ENCODE results near the gene OR51E1. TPM values are rescaled to one million over a fixed set of nuclear protein-coding genes. Genes with fewer than 3 reads are reported as not detected.
A peak's percentile ranks its signal among the peaks of the same experiment; 100 is the strongest.

Gene OR51E1
- total and polyA plus RNA-seq, 9 of the 15 experiments (the other 6 are each of a cell fraction or from before 2014, with no cell fraction given), result 0.03 to 0.04 TPM; not detected in 7

- POLR2A ChIA-PET, result interaction anchor here (0.9 to 1.8 kb wide), 3 partner anchors 10 to 391 kb away, joined by 3 to 8 read pairs (median 3); no protein-coding TSS in a partner anchor
- DNase-seq (ENCODE audit: extremely low read depth in 1 of 4, low spot score in 3 of 4), result no peak
- TF ChIP-seq HSF4 (CRISPR knock-in tag; IDR thresholded peaks at IDR 0.05; ENCODE audit: borderline replicate concordance) (no peak), HDAC2 (IDR thresholded peaks at IDR 0.05) (no peak), ZNF79 (CRISPR knock-in tag; IDR thresholded peaks at IDR 0.05; ENCODE audit: low read depth) (no peak), NFXL1 (CRISPR knock-in tag; IDR thresholded peaks at IDR 0.05) (no peak), SMARCC2 (IDR thresholded peaks at IDR 0.05; ENCODE audit: low read depth) (no peak), ZNF3 (CRISPR knock-in tag; IDR thresholded peaks at IDR 0.05) (no peak), SP1 (CRISPR knock-in tag; IDR thresholded peaks at IDR 0.05) (no peak), ZNF124 (CRISPR knock-in tag; IDR thresholded peaks at IDR 0.05) (no peak), ZNF212 (CRISPR knock-in tag; IDR thresholded peaks at IDR 0.05) (no peak), RBM17 (IDR thresholded peaks at IDR 0.05; ENCODE audit: borderline replicate concordance, low read depth, low read length) (no peak), NCOA6 (IDR thresholded peaks at IDR 0.05) (no peak), CHAMP1 (IDR thresholded peaks at IDR 0.05) (no peak)
- Histone ChIP-seq H3K9me1 (ENCODE audit: control insufficient read depth, insufficient read depth, low read length) (no peaks in the 10 kb centered on the region), H3K27me3 (ENCODE audit: control insufficient read depth in 2 of 2, insufficient read depth in 2 of 2, low read length in 2 of 2) (peaks cover 0 to 29% of the 10 kb centered on the region in 2 experiments; a peak in 3 of 5 replicates), H3K9me3 (replicated peaks; ENCODE audit: control insufficient read depth, insufficient read depth, low read depth, low read length) (no peaks in the 10 kb centered on the region), H2AFZ (ENCODE audit: low read depth, low read length) (peak overlapping the region; percentile 83), H3K79me2 (ENCODE audit: control insufficient read depth, insufficient read depth, low read length) (no peaks in the 10 kb centered on the region), H3K36me3 (ENCODE audit: control insufficient read depth, insufficient read depth, low read length) (no peaks in the 10 kb centered on the region), H3K4me2 (ENCODE audit: insufficient read depth, low read length) (no peak overlapping the region), H3K9ac (ENCODE audit: insufficient read depth in 1 of 2, low read depth in 2 of 2, low read length in 2 of 2) (no peak overlapping the region), H4K20me1 (replicated peaks; ENCODE audit: control insufficient read depth, insufficient read depth, low read length) (no peaks in the 10 kb centered on the region), H3K27ac (ENCODE audit: extremely low read depth, low read depth, low read length) (no peak overlapping the region), H3K4me3 (no peak overlapping the region), H3K4me1 (replicated peaks in 1 of 2; ENCODE audit: control insufficient read depth in 2 of 2, insufficient read depth in 2 of 2, low read length in 2 of 2) (no peaks in the 10 kb centered on the region; a peak in 1 of 5 replicates)
- in situ Hi-C loops (cut with MboI) (loop anchor here (5.0 to 25.0 kb wide), 2 partner anchors 370 to 1700 kb away; no protein-coding TSS in a partner anchor), intact Hi-C loops (cut with micrococcal nuclease) (loop anchor here (1.0 to 10.0 kb wide), 7 partner anchors 85 to 465 kb away; partner anchors contain the start of gene OR51G1)
- no peak; the same call in 2 of the 3 replicates for ATAC-seq
- CTCF ChIA-PET (ENCODE audit: low intra/inter-chr PET ratio), result interaction anchor here (0.8 to 1.9 kb wide), 4 partner anchors 189 to 733 kb away, joined by 3 to 7 read pairs (median 5); no protein-coding TSS in a partner anchor
- 8% methylated on average over 3 of the region's 3 CpGs for WGBS (ENCODE audit: insufficient coverage, low coverage, missing lambda C conversion rate)
- no TSS peak for BruUV-seq (replicated peaks)
- FAIRE-seq, result peak; percentile 40
These were observed 6.1 kb upstream of the OR51E1 start for GRCh38 chr11:4637662-4638047.

Data from K562 (cell line).